Tibial nerve (tissue), 4 donors: Measurements from ENCODE around the gene WIPF1. TPM values are rescaled to one million over a fixed set of nuclear protein-coding genes. Genes with fewer than 3 reads are reported as not detected.
A peak's percentile ranks its signal among the peaks of the same experiment; 100 is the strongest.

Experiments used
- DNase-seq, 2 donors: peaks; one replicate each; pipeline ENCODE4 v3.0.0-alpha.2; 2019; ENCODE audit warnings: low spot score in 2 of 2
- H3K27ac ChIP-seq, 4 donors: fragments of 200-600 bp; sonication (generic) in 3 of 4; one replicate each; pipeline ENCODE4 v1.5.1; 2017 to 2019; ENCODE audit warnings: mild to moderate bottlenecking in 1 of 4
- H3K27me3 ChIP-seq, 2 donors: fragments of 200-600 bp; sonication (generic) in 1 of 2; one replicate each; pipeline versions ENCODE4 v1.5.1 to v1.6.0; 2017 to 2019
- H3K36me3 ChIP-seq, 3 donors: fragments of 200-600 bp; sonication (generic); one replicate each; pipeline ENCODE4 v1.5.1; 2018 to 2019
- H3K4me1 ChIP-seq, 4 donors: fragments of 200-600 bp; sonication (generic) in 3 of 4; one replicate each; pipeline ENCODE4 v1.5.1; 2017 to 2019
- H3K4me3 ChIP-seq, 4 donors: fragments of 200-600 bp; sonication (generic) in 3 of 4; one replicate each; pipeline ENCODE4 v1.5.1; 2017 to 2019; ENCODE audit warnings: mild to moderate bottlenecking in 1 of 4, moderate library complexity in 1 of 4
- H3K9me3 ChIP-seq, 4 donors: fragments of 200-600 bp; sonication (generic) in 3 of 4; one replicate each; pipeline ENCODE4 v1.5.1; 2017 to 2019
- CTCF ChIP-seq, 5 experiments: fragments of 200-600 bp in 3 of 5; fragments of 450-650 bp in 2 of 5; sonication (generic) in 3 of 5; IDR thresholded peaks; one replicate each; pipeline ENCODE4 v1.5.1; 2016 to 2019; ENCODE audit warnings: antibody characterized with exemption in 5 of 5, mild to moderate bottlenecking in 3 of 5, moderate library complexity in 2 of 5
- EP300 ChIP-seq, 2 donors: sonication (generic); formaldehyde crosslinking; IDR thresholded peaks; one replicate each; pipeline ENCODE4 v1.6.1; 2017; ENCODE audit warnings: antibody characterized with exemption in 2 of 2, mild to moderate bottlenecking in 1 of 2
- POLR2A ChIP-seq, 2 donors: fragments of 450-650 bp; IDR thresholded peaks; one replicate each; pipeline ENCODE4 v1.6.1; 2017; ENCODE audit warnings: antibody characterized with exemption in 2 of 2, mild to moderate bottlenecking in 2 of 2, moderate library complexity in 2 of 2
- WGBS, 2 donors: methylation state at CpG; one replicate each; pipeline ENCODE4 v1.1.5; 2018; 5-methylcytosine and 5-hydroxymethylcytosine counted together
- total RNA-seq, 4 donors: library from RNA; depleted of rRNA; stranded (reverse); fragments of >200 nt; gene quantifications; one replicate each; pipeline ENCODE4 v1.1.0, GENCODE V29; 2016

WIPF1 gene
- total RNA-seq, 4 donors from 2014 or later = 43.2 to 63.8 (median 52.9) TPM

GRCh38 chr2:174535757-174536703 lies 61.6 kb downstream of the WIPF1 start:
- Histone ChIP-seq H3K9me3 (no peaks in the 10 kb centered on the region), H3K4me3 (no peak overlapping the region), H3K36me3 (no peaks in the 10 kb centered on the region), H3K27ac (peak overlapping the region in 1 of 4 donors; percentile 59), H3K4me1 (peaks cover 0 to 17% (median 0%) of the 10 kb centered on the region in 4 donors), H3K27me3 (no peaks in the 10 kb centered on the region)
- WGBS, 2 donors = 84 to 90% methylated on average over 11 of the region's 11 CpGs
- TF ChIP-seq POLR2A (IDR thresholded peaks at IDR 0.05) (no peak), EP300 (IDR thresholded peaks at IDR 0.05) (no peak), CTCF (IDR thresholded peaks at IDR 0.05) (no peak)
- no peak for DNase-seq

GRCh38 chr2:174535083-174535482 lies 62.5 kb downstream of the WIPF1 start:
- 74 to 89% methylated on average over 3 of the region's 3 CpGs for WGBS, 2 donors
- Histone ChIP-seq H3K27me3 (no peaks in the 10 kb centered on the region), H3K4me1 (peaks cover 0 to 17% (median 0%) of the 10 kb centered on the region in 4 donors), H3K9me3 (no peaks in the 10 kb centered on the region), H3K36me3 (no peaks in the 10 kb centered on the region), H3K27ac (no peak overlapping the region), H3K4me3 (no peak overlapping the region)
- TF ChIP-seq CTCF (IDR thresholded peaks at IDR 0.05) = no peak
- no peak for DNase-seq

- Histone ChIP-seq H3K27ac (peak overlapping the region; percentile 39 to 76 (median 57)), H3K4me1 (peaks cover 0 to 11% (median 0%) of the 10 kb centered on the region in 4 donors), H3K4me3 (no peak overlapping the region), H3K9me3 (peaks cover 0 to 4% (median 0%) of the 10 kb centered on the region in 4 donors), H3K27me3 (no peaks in the 10 kb centered on the region), H3K36me3 (no peaks in the 10 kb centered on the region)
- no peak for TF ChIP-seq CTCF (IDR thresholded peaks at IDR 0.05)
- no peak for TF ChIP-seq POLR2A (IDR thresholded peaks at IDR 0.05)
- no peak for TF ChIP-seq EP300 (IDR thresholded peaks at IDR 0.05)
- no peak for DNase-seq
- 62 to 65% methylated on average over 4 of the region's 4 CpGs for WGBS, 2 donors
These were observed 67.7 kb downstream of the WIPF1 start for GRCh38 chr2:174529916-174530315.

GRCh38 chr2:174527959-174528358 lies 69.6 kb downstream of the WIPF1 start:
- 94 to 97% methylated on average over 3 of the region's 3 CpGs for WGBS, 2 donors
- Histone ChIP-seq H3K36me3 (no peaks in the 10 kb centered on the region), H3K27me3 (no peaks in the 10 kb centered on the region), H3K9me3 (peaks cover 0 to 4% (median 0%) of the 10 kb centered on the region in 4 donors), H3K4me1 (peaks cover 0 to 15% (median 0%) of the 10 kb centered on the region in 4 donors), H3K4me3 (no peak overlapping the region), H3K27ac (peak overlapping the region in 3 of 4 donors; percentile 15 to 74 (median 63))
- TF ChIP-seq POLR2A (IDR thresholded peaks at IDR 0.05) = no peak
- TF ChIP-seq EP300 (IDR thresholded peaks at IDR 0.05) = no peak
- no peak for TF ChIP-seq CTCF (IDR thresholded peaks at IDR 0.05)
- DNase-seq = no peak

GRCh38 chr2:174527101-174527721 lies 70.4 kb downstream of the WIPF1 start:
- DNase-seq = no peak
- H3K9me3 ChIP-seq = peaks cover 0 to 4% (median 0%) of the 10 kb centered on the region in 4 donors
- 53 to 61% methylated on average over 3 of the region's 3 CpGs for WGBS, 2 donors
- H3K36me3 ChIP-seq = no peaks in the 10 kb centered on the region
- H3K27me3 ChIP-seq = no peaks in the 10 kb centered on the region
- peaks cover 0 to 21% (median 0%) of the 10 kb centered on the region in 4 donors for H3K4me1 ChIP-seq
- TF ChIP-seq CTCF (IDR thresholded peaks at IDR 0.05) = no peak
- TF ChIP-seq EP300 (IDR thresholded peaks at IDR 0.05) = no peak
- TF ChIP-seq POLR2A (IDR thresholded peaks at IDR 0.05) = no peak
- H3K4me3 ChIP-seq = no peak overlapping the region
- H3K27ac ChIP-seq = peak overlapping the region in 3 of 4 donors; percentile 15 to 74 (median 58)
